HepG2 (cell line): Measurements from ENCODE around the gene ANKDD1A. TPM values are rescaled to one million over a fixed set of nuclear protein-coding genes. Genes with fewer than 3 reads are reported as not detected.

Source experiments
- AKAP8 ChIP-seq: sonication (generic); formaldehyde crosslinking; IDR thresholded peaks from 2 replicates; pipeline ENCODE4 v1.5.1; 2020; ENCODE audit warnings: mild to moderate bottlenecking, missing genetic modification reagents
- GATAD1 ChIP-seq: IDR thresholded peaks from 2 replicates; pipeline ENCODE4 v1.6.1; 2016; ENCODE audit warnings: missing genetic modification reagents, missing compliant biosample characterization
- JUNB ChIP-seq: sonication (generic); formaldehyde crosslinking; IDR thresholded peaks from 2 replicates; pipeline ENCODE4 v1.8.0; 2022; ENCODE audit warnings: missing genetic modification reagents, mild to moderate bottlenecking, borderline replicate concordance
- MTA1 ChIP-seq: sonication (generic); formaldehyde crosslinking; IDR thresholded peaks from 2 replicates; pipeline ENCODE4 v1.4.0; 2020; ENCODE audit warnings: missing genetic modification reagents, mild to moderate bottlenecking, borderline replicate concordance
- MXD3 ChIP-seq: IDR thresholded peaks from 2 replicates; pipeline ENCODE4 v1.6.1; 2016; ENCODE audit warnings: mild to moderate bottlenecking, missing biosample characterization, missing genetic modification reagents
- MYPOP ChIP-seq: sonication (generic); formaldehyde crosslinking; IDR thresholded peaks from 2 replicates; pipeline ENCODE4 v1.8.1; 2023; ENCODE audit warnings: mild to moderate bottlenecking, moderate library complexity, missing genetic modification reagents
- NFIB ChIP-seq: sonication (generic); formaldehyde crosslinking; IDR thresholded peaks from 2 replicates; pipeline ENCODE4 v1.9.0; 2021; ENCODE audit warnings: missing genetic modification reagents, mild to moderate bottlenecking, borderline replicate concordance
- PRMT3 ChIP-seq: sonication (generic); formaldehyde crosslinking; IDR thresholded peaks from 2 replicates; pipeline ENCODE4 v1.8.1; 2022; ENCODE audit warnings: low read depth, mild to moderate bottlenecking, moderate library complexity, missing genetic modification reagents, borderline replicate concordance
- RFXAP ChIP-seq: sonication (generic); formaldehyde crosslinking; IDR thresholded peaks from 2 replicates; pipeline ENCODE4 v1.4.0; 2020; ENCODE audit warnings: missing genetic modification reagents, borderline replicate concordance
- SAP130 ChIP-seq: IDR thresholded peaks from 2 replicates; pipeline ENCODE4 v1.6.1; 2016; ENCODE audit warnings: low read depth
- SOX13 ChIP-seq, 3 experiments: fragments of 450-650 bp in 1 of 3; sonication (generic) in 1 of 3; formaldehyde crosslinking in 1 of 3; IDR thresholded peaks in 2 of 3; conservative IDR thresholded peaks in 1 of 3; 2 replicates each; pipeline versions ENCODE4 v1.5.0 to v1.6.1; 2016 to 2020; ENCODE audit warnings: antibody characterized with exemption in 1 of 3, mild to moderate bottlenecking in 1 of 3, missing compliant biosample characterization in 1 of 3, missing genetic modification reagents in 1 of 3, moderate library complexity in 1 of 3
- THYN1 ChIP-seq: sonication (generic); formaldehyde crosslinking; IDR thresholded peaks from 2 replicates; pipeline ENCODE4 v1.8.1; 2023; ENCODE audit warnings: low read depth, mild to moderate bottlenecking, moderate library complexity, missing genetic modification reagents, borderline replicate concordance
- U2AF2 ChIP-seq: fragments of 200-400 bp; formaldehyde crosslinking; IDR thresholded peaks from 2 replicates; pipeline ENCODE4 v1.6.1; 2017; ENCODE audit warnings: low read depth, mild to moderate bottlenecking, low read length
- ZMYM4 ChIP-seq: sonication (generic); formaldehyde crosslinking; IDR thresholded peaks from 2 replicates; pipeline ENCODE4 v1.8.1; 2023; ENCODE audit warnings: mild to moderate bottlenecking, missing genetic modification reagents
- ZNF280B ChIP-seq: sonication (generic); formaldehyde crosslinking; IDR thresholded peaks from 2 replicates; pipeline ENCODE4 v1.5.0; 2020; ENCODE audit warnings: missing genetic modification reagents, mild to moderate bottlenecking, borderline replicate concordance
- ZNF296 ChIP-seq: sonication (generic); formaldehyde crosslinking; conservative IDR thresholded peaks from 2 replicates; pipeline ENCODE4 v1.5.0; 2020; ENCODE audit warnings: mild to moderate bottlenecking, missing genetic modification reagents
- ZNF547 ChIP-seq: sonication (generic); formaldehyde crosslinking; IDR thresholded peaks from 2 replicates; pipeline ENCODE4 v1.5.1; 2020; ENCODE audit warnings: mild to moderate bottlenecking, missing genetic modification reagents
- ZNF792 ChIP-seq: IDR thresholded peaks from 2 replicates; pipeline ENCODE4 v1.6.1; 2016
- ZSCAN30 ChIP-seq: sonication (generic); formaldehyde crosslinking; IDR thresholded peaks from 2 replicates; pipeline ENCODE4 v1.5.0; 2020; ENCODE audit warnings: mild to moderate bottlenecking, missing genetic modification reagents
- polyA plus RNA-seq, 8 experiments: library from polyadenylated mRNA; depleted of rRNA in 3 of 8; stranded (reverse) in 7 of 8; unstranded in 1 of 8; fragments of >200 nt; fragmentation: Illumina TruSeq in 4 of 8; extraction: Trizol in 4 of 8; gene quantifications; 2 replicates each; pipeline versions ENCODE4 v1.2.1 to v1.2.3, GENCODE V29; 2011 to 2016; ENCODE audit warnings: low read depth in 4 of 8, missing spikeins in 1 of 8, mixed read lengths in 1 of 8; ENCODE audit not compliant: insufficient read depth in 1 of 8
- total RNA-seq, 5 experiments: library from RNA; depleted of rRNA; stranded (reverse); fragments of >200 nt; fragmentation: Illumina TruSeq; extraction: Trizol; gene quantifications; 2 replicates each; pipeline ENCODE4 v1.2.3, GENCODE V29; 2016; ENCODE audit warnings: low read depth in 1 of 5
- TF ChIP-seq, protein P1 (sequence below): sonication (generic); formaldehyde crosslinking; IDR thresholded peaks from 2 replicates; pipeline ENCODE4 v1.5.1; 2020; ENCODE audit warnings: mild to moderate bottlenecking, missing genetic modification reagents, moderate library complexity
- TF ChIP-seq, protein P2 (sequence below): sonication (generic); formaldehyde crosslinking; IDR thresholded peaks from 2 replicates; pipeline ENCODE4 v1.5.1; 2020; ENCODE audit warnings: missing genetic modification reagents, mild to moderate bottlenecking, borderline replicate concordance

ANKDD1A gene
- total and polyA plus RNA-seq, 2 of the 13 experiments (the other 11 are each of a cell fraction or from before 2014, with no cell fraction given) = 0.11 to 0.48 TPM

- TF ChIP-seq SOX13 (IDR thresholded peaks at IDR 0.05) (no peak), SOX13 (CRISPR knock-in tag; conservative IDR thresholded peaks at IDR 0.05 in 1 of 2, IDR thresholded peaks at IDR 0.05 in 1 of 2) (no peak; a peak in 1 of 4 replicates), RFXAP (CRISPR knock-in tag) (peak; percentile 69; the same call in 1 of the 2 replicates), GATAD1 (CRISPR knock-in tag) (no peak), THYN1 (CRISPR knock-in tag) (no peak), PRMT3 (CRISPR knock-in tag) (no peak), MXD3 (CRISPR knock-in tag) (0 out of 2 replicates have a peak, but pooled peaks have one; percentile 27), ZNF792 (CRISPR knock-in tag) (peak; percentile 18; the same call in 1 of the 2 replicates), ZNF280B (CRISPR knock-in tag) (peak; percentile 61), ZNF296 (CRISPR knock-in tag) (peak; percentile 81; the same call in 1 of the 2 replicates), MYPOP (CRISPR knock-in tag) (no peak), JUNB (CRISPR knock-in tag) (no peak), MTA1 (CRISPR knock-in tag) (peak; percentile 85; the same call in 1 of the 2 replicates), ZSCAN30 (CRISPR knock-in tag) (no peak), SAP130 (CRISPR knock-in tag) (peak; percentile 95), ZNF547 (CRISPR knock-in tag) (no peak), AKAP8 (CRISPR knock-in tag) (0 out of 2 replicates have a peak, but pooled peaks have one; percentile 8), U2AF2 (0 out of 2 replicates have a peak, but pooled peaks have one; percentile 69), NFIB (no peak), ZMYM4 (CRISPR knock-in tag) (peak; percentile 53)
- TF ChIP-seq, protein P1, sequence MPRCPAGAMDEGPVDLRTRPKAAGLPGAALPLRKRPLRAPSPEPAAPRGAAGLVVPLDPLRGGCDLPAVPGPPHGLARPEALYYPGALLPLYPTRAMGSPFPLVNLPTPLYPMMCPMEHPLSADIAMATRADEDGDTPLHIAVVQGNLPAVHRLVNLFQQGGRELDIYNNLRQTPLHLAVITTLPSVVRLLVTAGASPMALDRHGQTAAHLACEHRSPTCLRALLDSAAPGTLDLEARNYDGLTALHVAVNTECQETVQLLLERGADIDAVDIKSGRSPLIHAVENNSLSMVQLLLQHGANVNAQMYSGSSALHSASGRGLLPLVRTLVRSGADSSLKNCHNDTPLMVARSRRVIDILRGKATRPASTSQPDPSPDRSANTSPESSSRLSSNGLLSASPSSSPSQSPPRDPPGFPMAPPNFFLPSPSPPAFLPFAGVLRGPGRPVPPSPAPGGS = 0 out of 2 replicates have a peak, but pooled peaks have one; percentile 53
- TF ChIP-seq, protein P2, sequence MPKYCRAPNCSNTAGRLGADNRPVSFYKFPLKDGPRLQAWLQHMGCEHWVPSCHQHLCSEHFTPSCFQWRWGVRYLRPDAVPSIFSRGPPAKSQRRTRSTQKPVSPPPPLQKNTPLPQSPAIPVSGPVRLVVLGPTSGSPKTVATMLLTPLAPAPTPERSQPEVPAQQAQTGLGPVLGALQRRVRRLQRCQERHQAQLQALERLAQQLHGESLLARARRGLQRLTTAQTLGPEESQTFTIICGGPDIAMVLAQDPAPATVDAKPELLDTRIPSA (CRISPR knock-in tag) = 0 out of 2 replicates have a peak, but pooled peaks have one; percentile 36
Observed at GRCh38 chr15:64989416-64990167, 77.9 kb downstream of the ANKDD1A start, which contains the start of gene SPG21 (continued).
